Panc1 (cell line): ENCODE data around the gene CHL1.

Source experiments
- POLR2AphosphoS5 ChIP-seq: IDR thresholded peaks from 2 replicates; pipeline ENCODE4 v1.6.1; 2012; ENCODE audit warnings: mild to moderate bottlenecking, low read depth, low read length, moderate library complexity
- SIN3A ChIP-seq: IDR thresholded peaks from 2 replicates; pipeline ENCODE4 v1.6.1; 2012; ENCODE audit warnings: low read depth, mild to moderate bottlenecking, low read length, moderate library complexity, borderline replicate concordance; ENCODE audit not compliant: insufficient read depth
- TCF7L2 ChIP-seq: IDR thresholded peaks from 2 replicates; pipeline ENCODE4 v1.6.1; 2011; ENCODE audit warnings: mild to moderate bottlenecking, low read depth, low read length, inconsistent platforms
- TF ChIP-seq, protein P1 (sequence below): fragments of 450-650 bp; IDR thresholded peaks from 2 replicates; pipeline ENCODE4 v1.5.1; 2017; ENCODE audit warnings: mild to moderate bottlenecking

DNA sequence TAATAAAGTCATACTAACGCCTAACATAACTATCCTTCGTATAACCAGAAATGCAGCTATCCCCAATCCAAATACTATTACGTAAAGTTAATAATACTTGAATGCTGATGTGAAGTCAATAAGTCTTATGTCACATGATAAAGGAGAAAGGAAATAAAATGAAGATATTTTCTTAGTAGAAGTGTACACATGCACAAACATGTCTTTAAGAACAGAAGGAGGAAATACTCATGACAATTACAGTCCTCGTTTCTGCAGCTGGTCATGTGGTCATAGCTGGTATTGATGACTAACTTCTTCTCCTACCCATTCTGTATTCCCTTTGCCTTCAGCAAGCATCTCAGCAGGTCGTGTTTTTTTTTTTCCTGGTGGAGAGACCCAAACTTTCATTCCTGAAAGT is 244.3 kb downstream of the CHL1 start:
- TF ChIP-seq, protein P1, sequence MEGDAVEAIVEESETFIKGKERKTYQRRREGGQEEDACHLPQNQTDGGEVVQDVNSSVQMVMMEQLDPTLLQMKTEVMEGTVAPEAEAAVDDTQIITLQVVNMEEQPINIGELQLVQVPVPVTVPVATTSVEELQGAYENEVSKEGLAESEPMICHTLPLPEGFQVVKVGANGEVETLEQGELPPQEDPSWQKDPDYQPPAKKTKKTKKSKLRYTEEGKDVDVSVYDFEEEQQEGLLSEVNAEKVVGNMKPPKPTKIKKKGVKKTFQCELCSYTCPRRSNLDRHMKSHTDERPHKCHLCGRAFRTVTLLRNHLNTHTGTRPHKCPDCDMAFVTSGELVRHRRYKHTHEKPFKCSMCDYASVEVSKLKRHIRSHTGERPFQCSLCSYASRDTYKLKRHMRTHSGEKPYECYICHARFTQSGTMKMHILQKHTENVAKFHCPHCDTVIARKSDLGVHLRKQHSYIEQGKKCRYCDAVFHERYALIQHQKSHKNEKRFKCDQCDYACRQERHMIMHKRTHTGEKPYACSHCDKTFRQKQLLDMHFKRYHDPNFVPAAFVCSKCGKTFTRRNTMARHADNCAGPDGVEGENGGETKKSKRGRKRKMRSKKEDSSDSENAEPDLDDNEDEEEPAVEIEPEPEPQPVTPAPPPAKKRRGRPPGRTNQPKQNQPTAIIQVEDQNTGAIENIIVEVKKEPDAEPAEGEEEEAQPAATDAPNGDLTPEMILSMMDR = no peak
- TF ChIP-seq SIN3A (no peak), POLR2AphosphoS5 (no peak), TCF7L2 (no peak)
